Spleen (tissue), 13 donors: Measurements from ENCODE around the gene MEF2A. TPM values are rescaled to one million over a fixed set of nuclear protein-coding genes. Genes with fewer than 3 reads are reported as not detected.
"Not testable (repeated sequence)": the region's sequence is repeated elsewhere in the genome, so short reads cannot be mapped to it uniquely, and the experiment has no call there.

Source experiments
- DNase-seq: peaks from one replicate; pipeline ENCODE4 v3.0.0-alpha.2; 2020
- H3K27ac ChIP-seq, 8 donors: fragments of 200-600 bp; sonication (generic) in 7 of 8; 1 replicate in 4 of 8; 2 replicates in 4 of 8; pipeline versions ENCODE4 v1.5.0 to v1.8.0; 2016 to 2021; ENCODE audit warnings: inconsistent platforms in 4 of 8, mild to moderate bottlenecking in 4 of 8, moderate library complexity in 1 of 8
- H3K27me3 ChIP-seq, 7 donors: fragments of 200-600 bp; sonication (generic) in 6 of 7; replicated peaks in 1 of 7; 1 replicate in 4 of 7; 2 replicates in 3 of 7; pipeline versions ENCODE4 v1.5.0 to v1.8.0; 2016 to 2021; ENCODE audit warnings: inconsistent platforms in 3 of 7, mild to moderate bottlenecking in 1 of 7
- H3K36me3 ChIP-seq, 6 donors: fragments of 200-600 bp; sonication (generic) in 5 of 6; 1 replicate in 4 of 6; 2 replicates in 2 of 6; pipeline versions ENCODE4 v1.5.0 to v1.8.0; 2016 to 2021; ENCODE audit warnings: inconsistent platforms in 2 of 6
- H3K4me1 ChIP-seq, 6 donors: fragments of 200-600 bp; sonication (generic) in 5 of 6; 1 replicate in 3 of 6; 2 replicates in 3 of 6; pipeline versions ENCODE4 v1.5.0 to v1.8.0; 2016 to 2021; ENCODE audit warnings: inconsistent platforms in 3 of 6
- H3K4me3 ChIP-seq, 8 donors: fragments of 200-600 bp; sonication (generic) in 7 of 8; 1 replicate in 4 of 8; 2 replicates in 4 of 8; pipeline versions ENCODE4 v1.5.0 to v1.8.0; 2016 to 2021; ENCODE audit warnings: inconsistent platforms in 4 of 8, mild to moderate bottlenecking in 4 of 8, moderate library complexity in 2 of 8
- H3K9me3 ChIP-seq, 8 donors: fragments of 200-600 bp; sonication (generic) in 7 of 8; 1 replicate in 4 of 8; 2 replicates in 4 of 8; pipeline versions ENCODE4 v1.5.0 to v1.8.0; 2016 to 2021; ENCODE audit warnings: inconsistent platforms in 4 of 8
- CTCF ChIP-seq, 11 experiments: fragments of 200-600 bp in 7 of 11; fragments of 450-650 bp in 4 of 11; sonication (generic) in 4 of 11; IDR thresholded peaks in 8 of 11; conservative IDR thresholded peaks in 3 of 11; 1 replicate in 7 of 11; 2 replicates in 4 of 11; pipeline versions ENCODE4 v1.4.0 to v1.8.0; 2016 to 2021; ENCODE audit warnings: antibody characterized with exemption in 11 of 11, inconsistent platforms in 4 of 11, mild to moderate bottlenecking in 1 of 11
- POLR2A ChIP-seq, 3 donors: fragments of 450-650 bp; IDR thresholded peaks; one replicate each; pipeline ENCODE4 v1.5.1; 2017; ENCODE audit warnings: antibody characterized with exemption in 3 of 3, mild to moderate bottlenecking in 1 of 3
- POLR2AphosphoS5 ChIP-seq, 3 donors: sonication (generic); formaldehyde crosslinking; IDR thresholded peaks; one replicate each; pipeline ENCODE4 v1.5.1; 2017; ENCODE audit warnings: antibody characterized with exemption in 3 of 3
- WGBS, 5 donors: extraction: QIAGEN DNeasy Blood & Tissue Kit in 3 of 5; methylation state at CpG; one replicate each; pipeline versions ENCODE4 v1.1.5 to v1.1.7; 2013 to 2018; 5-methylcytosine and 5-hydroxymethylcytosine counted together
- intact Hi-C: fragments of 100-400 bp; cut with DNase I; formaldehyde crosslinking; loops from one replicate; pipeline ENCODE4 v1.15.0; 2023; ENCODE audit warnings: low total_unique reads
- long read RNA-seq, 2 donors: transcript quantifications; one replicate each; lab custom pipeline, GENCODE V29; 2026
- polyA plus RNA-seq, 3 donors: library from polyadenylated mRNA; stranded (reverse); fragments of 200-250 nt; gene quantifications; one replicate each; pipeline ENCODE4 v1.2.1, GENCODE V29; 2013
- total RNA-seq, 7 donors: library from RNA; depleted of rRNA in 3 of 7; stranded (reverse); fragments of >200 nt in 3 of 7; fragmentation: NEBNext Ultra II Directional in 4 of 7; extraction: Animal tissue kit (Norgen Biotek cat#: 25700) in 4 of 7; gene quantifications; one replicate each; pipeline versions ENCODE4 v1.1.0 to v1.2.1, GENCODE V29; 2016 to 2021
- donor health status: healthy with polysubstance abuse.
- donor health status: DM: no; HTN: no; CAD: no; lungs with moderate emphysema.
- donor health status: DM: no; HTN: no; CAD: no.
- donor health status: Bipolar disorder and iron deficiency.
- donor health status: healthy.
- donor health status: DM: no; HTN: no; CAD: no.
- donor health status: DM: yes; HTN: yes; CAD: no.

Gene MEF2A
- total RNA-seq (100 to 1,000 TPM in 3 of 7 donors, 10 to 100 TPM in 4; 74.2 to 143 (median 96.4) TPM), polyA plus RNA-seq (10 to 100 TPM; 21.9 to 27.8 (median 27.2) TPM)
- long read RNA-seq, donor 1, full-length matches to known transcripts = 10 of 35 reads
- long read RNA-seq, donor 1, partial matches to known transcripts = 25 of 35 reads
- long read RNA-seq, donor 1, other reads (novel, unspliced or antisense) = 0 of 35 reads
- long read RNA-seq, donor 2, partial matches to known transcripts = 8 of 12 reads
- long read RNA-seq, donor 2, other reads (novel, unspliced or antisense) = 0 of 12 reads

- H3K9me3 ChIP-seq = no peaks in the 10 kb centered on the region
- H3K36me3 ChIP-seq = no peaks in the 10 kb centered on the region
- TF ChIP-seq CTCF (IDR thresholded peaks at IDR 0.05 in 8 of 11, conservative IDR thresholded peaks at IDR 0.05 in 3 of 11) = peak in 1 of 11 experiments; percentile 14
- peak; percentile 92 to 94 (median 93) for TF ChIP-seq POLR2AphosphoS5 (IDR thresholded peaks at IDR 0.05)
- peak; percentile 46 to 82 (median 81) for TF ChIP-seq POLR2A (IDR thresholded peaks at IDR 0.05)
- H3K4me1 ChIP-seq = peaks cover 25 to 70% (median 53%) of the 10 kb centered on the region in 6 donors
- peak; percentile 98 for DNase-seq
- H3K4me3 ChIP-seq = peak within 1 kb of the TSS; percentile 57 to 88 (median 70)
- intact Hi-C loops = loop anchor here (10.0 kb wide), 1 partner anchor 139 kb away; no protein-coding TSS in a partner anchor
- 0% methylated on average over 38 to 101 of the region's 101 CpGs for WGBS, 5 donors
- peak within 1 kb of the TSS; percentile 94 to 99 (median 99) for H3K27ac ChIP-seq
- no peaks in the 10 kb centered on the region for H3K27me3 ChIP-seq
Observed at GRCh38 chr15:99565299-99566156, at the start of gene MEF2A. TSS of gene MEF2A (plus strand) at chr15:99565984. CDS start at chr15:99633120, 67,136 bp downstream.

- H3K9me3 ChIP-seq = peaks cover 0 to 3% (median 0%) of the 10 kb centered on the region in 8 donors
- no peak for DNase-seq
- no peak overlapping the region for H3K4me3 ChIP-seq
- peaks cover 0 to 23% (median 8%) of the 10 kb centered on the region in 6 donors for H3K4me1 ChIP-seq
- no peak overlapping the region for H3K27ac ChIP-seq
- WGBS, 5 donors = 84 to 93% (median 85%) methylated on average over 4 of the region's 4 CpGs
- TF ChIP-seq CTCF (IDR thresholded peaks at IDR 0.05 in 8 of 11, conservative IDR thresholded peaks at IDR 0.05 in 3 of 11) = no peak
- TF ChIP-seq POLR2A (IDR thresholded peaks at IDR 0.05) = no peak
- no peaks in the 10 kb centered on the region for H3K36me3 ChIP-seq
- intact Hi-C loops = no loop called here
- no peaks in the 10 kb centered on the region for H3K27me3 ChIP-seq
Observed at GRCh38 chr15:99518191-99518590, 47.6 kb upstream of the MEF2A start.

- H3K4me3 ChIP-seq, H3K36me3 ChIP-seq, intact Hi-C loops, H3K27ac ChIP-seq, H3K27me3 ChIP-seq, H3K9me3 ChIP-seq, DNase-seq: not testable (repeated sequence)
- 74 to 100% (median 92%) methylated on average over 1 of the region's 1 CpG for WGBS, 5 donors
- H3K4me1 ChIP-seq = peaks cover 0 to 14% (median 5%) of the 10 kb centered on the region in 6 donors
Observed at GRCh38 chr15:99519366-99519765, 46.4 kb upstream of the MEF2A start.

GRCh38 chr15:99522288-99522687 is 43.5 kb upstream of the MEF2A start:
- no peak for TF ChIP-seq POLR2A (IDR thresholded peaks at IDR 0.05)
- no peak for TF ChIP-seq CTCF (IDR thresholded peaks at IDR 0.05 in 8 of 11, conservative IDR thresholded peaks at IDR 0.05 in 3 of 11)
- no peak for TF ChIP-seq POLR2AphosphoS5 (IDR thresholded peaks at IDR 0.05)
- intact Hi-C loops = no loop called here

More at GRCh38 chr15:99522288-99522687, 43.5 kb upstream of the MEF2A start:
- no peak overlapping the region for H3K27ac ChIP-seq
- no peak for DNase-seq
- peaks cover 0 to 8% (median 0%) of the 10 kb centered on the region in 6 donors for H3K4me1 ChIP-seq
- no peaks in the 10 kb centered on the region for H3K36me3 ChIP-seq
- H3K9me3 ChIP-seq = peaks cover 0 to 7% (median 0%) of the 10 kb centered on the region in 8 donors
- no peak overlapping the region for H3K4me3 ChIP-seq
- no peaks in the 10 kb centered on the region for H3K27me3 ChIP-seq
- WGBS, 5 donors = 68 to 86% (median 79%) methylated on average over 4 of the region's 4 CpGs
